Measurements from ENCODE around the gene NOTCH2.
"Not testable (repeated sequence)": the region's sequence is repeated elsewhere in the genome, so short reads cannot be mapped to it uniquely, and the experiment has no call there.

DNA sequence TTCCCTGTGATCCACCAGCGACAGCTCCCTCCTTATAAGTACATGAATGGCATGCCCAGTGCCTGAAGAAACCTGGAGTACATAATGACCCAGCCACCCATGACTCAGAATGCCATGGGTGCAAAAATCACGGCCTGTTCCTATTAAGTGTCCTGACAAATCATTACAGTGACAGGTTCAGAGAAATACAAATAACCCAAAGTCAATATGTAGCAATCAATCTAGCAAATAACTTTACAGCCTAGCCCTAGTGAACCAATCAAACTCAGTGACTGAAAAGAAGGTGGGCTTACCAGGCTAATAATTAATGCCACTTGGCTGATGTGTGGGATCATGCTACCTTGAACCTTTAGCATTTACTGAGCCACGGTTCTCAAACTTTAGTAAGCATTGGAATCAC is 37.2 kb downstream of the NOTCH2 start:
- not testable (repeated sequence) for TF ChIP-seq POLR2A, POLR2AphosphoS5 (IDR thresholded peaks at IDR 0.05)
- TF ChIP-seq, protein P1, sequence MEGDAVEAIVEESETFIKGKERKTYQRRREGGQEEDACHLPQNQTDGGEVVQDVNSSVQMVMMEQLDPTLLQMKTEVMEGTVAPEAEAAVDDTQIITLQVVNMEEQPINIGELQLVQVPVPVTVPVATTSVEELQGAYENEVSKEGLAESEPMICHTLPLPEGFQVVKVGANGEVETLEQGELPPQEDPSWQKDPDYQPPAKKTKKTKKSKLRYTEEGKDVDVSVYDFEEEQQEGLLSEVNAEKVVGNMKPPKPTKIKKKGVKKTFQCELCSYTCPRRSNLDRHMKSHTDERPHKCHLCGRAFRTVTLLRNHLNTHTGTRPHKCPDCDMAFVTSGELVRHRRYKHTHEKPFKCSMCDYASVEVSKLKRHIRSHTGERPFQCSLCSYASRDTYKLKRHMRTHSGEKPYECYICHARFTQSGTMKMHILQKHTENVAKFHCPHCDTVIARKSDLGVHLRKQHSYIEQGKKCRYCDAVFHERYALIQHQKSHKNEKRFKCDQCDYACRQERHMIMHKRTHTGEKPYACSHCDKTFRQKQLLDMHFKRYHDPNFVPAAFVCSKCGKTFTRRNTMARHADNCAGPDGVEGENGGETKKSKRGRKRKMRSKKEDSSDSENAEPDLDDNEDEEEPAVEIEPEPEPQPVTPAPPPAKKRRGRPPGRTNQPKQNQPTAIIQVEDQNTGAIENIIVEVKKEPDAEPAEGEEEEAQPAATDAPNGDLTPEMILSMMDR (IDR thresholded peaks at IDR 0.05), result not testable (repeated sequence)
